Activated naive CD8-positive, alpha-beta T cell treated with anti-CD3 and anti-CD28 coated beads for 36 hours (primary cell): ENCODE measurements around the gene OSBPL3. TPM values are rescaled to one million over a fixed set of nuclear protein-coding genes. Genes with fewer than 3 reads are reported as not detected.

Source experiments
- DNase-seq: peaks from one replicate; pipeline ENCODE4 v3.0.0; 2021
- H3K27ac Mint-ChIP-seq: one replicate; pipeline ENCODE4 v1.8.0; 2022; ENCODE audit warnings: mild to moderate bottlenecking, moderate library complexity, mixed read lengths
- H3K27me3 Mint-ChIP-seq: one replicate; pipeline ENCODE4 v1.8.0; 2022; ENCODE audit warnings: mild to moderate bottlenecking, mixed read lengths
- H3K36me3 Mint-ChIP-seq: one replicate; pipeline ENCODE4 v1.8.0; 2021; ENCODE audit warnings: mild to moderate bottlenecking, mixed read lengths
- H3K4me1 Mint-ChIP-seq: one replicate; pipeline ENCODE4 v1.8.0; 2021; ENCODE audit warnings: mixed read lengths
- H3K4me3 Mint-ChIP-seq: one replicate; pipeline ENCODE4 v1.8.0; 2022; ENCODE audit warnings: mild to moderate bottlenecking, moderate library complexity, mixed read lengths
- H3K9me3 Mint-ChIP-seq: one replicate; pipeline ENCODE4 v1.8.0; 2022; ENCODE audit warnings: mixed read lengths
- total RNA-seq, 2 experiments: library from RNA; stranded (reverse); gene quantifications; one replicate each; pipeline ENCODE4 v1.2.3, GENCODE V29; 2021

The OSBPL3 gene
- total RNA-seq, 2 experiments from 2014 or later, result 40.8 to 44.1 TPM

GRCh38 chr7:24888653-24889052, 91.3 kb downstream of the OSBPL3 start:
- DNase-seq, result no peak
- no peaks in the 10 kb centered on the region for H3K27me3 Mint-ChIP-seq
- H3K27ac Mint-ChIP-seq, result no peak overlapping the region
- peaks cover 59% of the 10 kb centered on the region for H3K36me3 Mint-ChIP-seq
- no peaks in the 10 kb centered on the region for H3K9me3 Mint-ChIP-seq
- peaks cover 38% of the 10 kb centered on the region for H3K4me1 Mint-ChIP-seq
- no peak overlapping the region for H3K4me3 Mint-ChIP-seq

- H3K9me3 Mint-ChIP-seq, result no peaks in the 10 kb centered on the region
- H3K27ac Mint-ChIP-seq, result no peak overlapping the region
- peaks cover 63% of the 10 kb centered on the region for H3K36me3 Mint-ChIP-seq
- peaks cover 35% of the 10 kb centered on the region for H3K4me1 Mint-ChIP-seq
- H3K4me3 Mint-ChIP-seq, result no peak overlapping the region
- DNase-seq, result no peak
- H3K27me3 Mint-ChIP-seq, result no peaks in the 10 kb centered on the region
Measured at GRCh38 chr7:24885716-24886115, 94.3 kb downstream of the OSBPL3 start.

- no peak overlapping the region for H3K4me3 Mint-ChIP-seq
- peaks cover 60% of the 10 kb centered on the region for H3K36me3 Mint-ChIP-seq
- H3K27ac Mint-ChIP-seq, result no peak overlapping the region
- DNase-seq, result no peak
- no peaks in the 10 kb centered on the region for H3K27me3 Mint-ChIP-seq
- peaks cover 34% of the 10 kb centered on the region for H3K4me1 Mint-ChIP-seq
- no peaks in the 10 kb centered on the region for H3K9me3 Mint-ChIP-seq
Measured at GRCh38 chr7:24885305-24885704, 94.7 kb downstream of the OSBPL3 start.

GRCh38 chr7:24884401-24884800, 95.6 kb downstream of the OSBPL3 start:
- H3K4me3 Mint-ChIP-seq, result no peak overlapping the region
- peaks cover 53% of the 10 kb centered on the region for H3K36me3 Mint-ChIP-seq
- no peaks in the 10 kb centered on the region for H3K27me3 Mint-ChIP-seq
- no peak overlapping the region for H3K27ac Mint-ChIP-seq
- DNase-seq, result no peak
- peaks cover 30% of the 10 kb centered on the region for H3K4me1 Mint-ChIP-seq
- H3K9me3 Mint-ChIP-seq, result no peaks in the 10 kb centered on the region

GRCh38 chr7:24883622-24884013, 96.4 kb downstream of the OSBPL3 start:
- no peak for DNase-seq
- no peak overlapping the region for H3K4me3 Mint-ChIP-seq
- H3K27me3 Mint-ChIP-seq, result no peaks in the 10 kb centered on the region
- H3K9me3 Mint-ChIP-seq, result no peaks in the 10 kb centered on the region
- peaks cover 52% of the 10 kb centered on the region for H3K36me3 Mint-ChIP-seq
- H3K27ac Mint-ChIP-seq, result no peak overlapping the region
- H3K4me1 Mint-ChIP-seq, result peaks cover 32% of the 10 kb centered on the region

- no peak overlapping the region for H3K4me3 Mint-ChIP-seq
- H3K36me3 Mint-ChIP-seq, result peaks cover 54% of the 10 kb centered on the region
- H3K9me3 Mint-ChIP-seq, result no peaks in the 10 kb centered on the region
- H3K27ac Mint-ChIP-seq, result no peak overlapping the region
- no peak for DNase-seq
- H3K27me3 Mint-ChIP-seq, result no peaks in the 10 kb centered on the region
- H3K4me1 Mint-ChIP-seq, result peaks cover 37% of the 10 kb centered on the region
Measured at GRCh38 chr7:24882989-24883621, 96.9 kb downstream of the OSBPL3 start.

- no peak for DNase-seq
- peaks cover 44% of the 10 kb centered on the region for H3K36me3 Mint-ChIP-seq
- no peaks in the 10 kb centered on the region for H3K9me3 Mint-ChIP-seq
- no peak overlapping the region for H3K4me3 Mint-ChIP-seq
- peaks cover 49% of the 10 kb centered on the region for H3K4me1 Mint-ChIP-seq
- no peaks in the 10 kb centered on the region for H3K27me3 Mint-ChIP-seq
- no peak overlapping the region for H3K27ac Mint-ChIP-seq
Measured at GRCh38 chr7:24881623-24882022, 98.4 kb downstream of the OSBPL3 start.

- Mint-ChIP-seq H3K36me3 (peaks cover 37% of the 10 kb centered on the region), H3K4me3 (no peak overlapping the region), H3K4me1 (peaks cover 43% of the 10 kb centered on the region), H3K9me3 (no peaks in the 10 kb centered on the region), H3K27me3 (no peaks in the 10 kb centered on the region), H3K27ac (no peak overlapping the region)
- no peak for DNase-seq
Measured at GRCh38 chr7:24880886-24881285, 99.1 kb downstream of the OSBPL3 start.

- H3K4me3 Mint-ChIP-seq, result no peak overlapping the region
- H3K27ac Mint-ChIP-seq, result no peak overlapping the region
- no peaks in the 10 kb centered on the region for H3K27me3 Mint-ChIP-seq
- peaks cover 25% of the 10 kb centered on the region for H3K36me3 Mint-ChIP-seq
- H3K4me1 Mint-ChIP-seq, result peaks cover 35% of the 10 kb centered on the region
- no peak for DNase-seq
- H3K9me3 Mint-ChIP-seq, result no peaks in the 10 kb centered on the region
Measured at GRCh38 chr7:24879291-24879690, 100.7 kb downstream of the OSBPL3 start.

- Mint-ChIP-seq H3K4me1 (peaks cover 34% of the 10 kb centered on the region), H3K36me3 (peaks cover 16% of the 10 kb centered on the region), H3K4me3 (no peak overlapping the region), H3K9me3 (no peaks in the 10 kb centered on the region), H3K27ac (peak overlapping the region; percentile 51), H3K27me3 (no peaks in the 10 kb centered on the region)
- peak; percentile 32 for DNase-seq
Measured at GRCh38 chr7:24877790-24878311, 102.1 kb downstream of the OSBPL3 start.

- H3K4me1 Mint-ChIP-seq, result peaks cover 33% of the 10 kb centered on the region
- DNase-seq, result no peak
- no peak overlapping the region for H3K4me3 Mint-ChIP-seq
- no peaks in the 10 kb centered on the region for H3K27me3 Mint-ChIP-seq
- H3K9me3 Mint-ChIP-seq, result no peaks in the 10 kb centered on the region
- H3K27ac Mint-ChIP-seq, result no peak overlapping the region
- H3K36me3 Mint-ChIP-seq, result peaks cover 28% of the 10 kb centered on the region
Measured at GRCh38 chr7:24874791-24875190, 105.2 kb downstream of the OSBPL3 start.

GRCh38 chr7:24873944-24874343, 106.0 kb downstream of the OSBPL3 start:
- no peaks in the 10 kb centered on the region for H3K27me3 Mint-ChIP-seq
- no peak overlapping the region for H3K4me3 Mint-ChIP-seq
- peaks cover 31% of the 10 kb centered on the region for H3K36me3 Mint-ChIP-seq
- no peak for DNase-seq
- no peak overlapping the region for H3K27ac Mint-ChIP-seq
- no peaks in the 10 kb centered on the region for H3K9me3 Mint-ChIP-seq
- peaks cover 27% of the 10 kb centered on the region for H3K4me1 Mint-ChIP-seq

GRCh38 chr7:24871770-24872169, 108.2 kb downstream of the OSBPL3 start:
- Mint-ChIP-seq H3K27me3 (no peaks in the 10 kb centered on the region), H3K27ac (no peak overlapping the region), H3K9me3 (peaks cover 2% of the 10 kb centered on the region), H3K4me3 (no peak overlapping the region), H3K4me1 (peaks cover 14% of the 10 kb centered on the region), H3K36me3 (peaks cover 43% of the 10 kb centered on the region)
- no peak for DNase-seq

GRCh38 chr7:24870766-24871165, 109.2 kb downstream of the OSBPL3 start:
- DNase-seq, result no peak
- Mint-ChIP-seq H3K9me3 (peaks cover 4% of the 10 kb centered on the region), H3K4me3 (no peak overlapping the region), H3K27me3 (no peaks in the 10 kb centered on the region), H3K36me3 (peaks cover 53% of the 10 kb centered on the region), H3K4me1 (peaks cover 21% of the 10 kb centered on the region), H3K27ac (no peak overlapping the region)

- Mint-ChIP-seq H3K4me3 (no peak overlapping the region), H3K36me3 (peaks cover 63% of the 10 kb centered on the region), H3K4me1 (peaks cover 32% of the 10 kb centered on the region), H3K9me3 (peaks cover 5% of the 10 kb centered on the region), H3K27ac (no peak overlapping the region), H3K27me3 (no peaks in the 10 kb centered on the region)
- DNase-seq, result no peak
Measured at GRCh38 chr7:24869572-24869971, 110.4 kb downstream of the OSBPL3 start.

- Mint-ChIP-seq H3K9me3 (peaks cover 5% of the 10 kb centered on the region), H3K4me3 (no peak overlapping the region), H3K27me3 (no peaks in the 10 kb centered on the region), H3K4me1 (peaks cover 33% of the 10 kb centered on the region), H3K36me3 (peaks cover 70% of the 10 kb centered on the region), H3K27ac (no peak overlapping the region)
- DNase-seq, result no peak
Measured at GRCh38 chr7:24868741-24869140, 111.2 kb downstream of the OSBPL3 start.
